GM18873 (cell line): ENCODE results near the gene ZNF385C.
"Not testable (repeated sequence)": the region's sequence is repeated elsewhere in the genome, so short reads cannot be mapped to it uniquely, and the experiment has no call there.

Experiments
- ATAC-seq: cut with Tn5 transposase; IDR thresholded peaks from one replicate; pipeline ENCODE4 v1.9.1; 2021; ENCODE audit warnings: mild to moderate bottlenecking, moderate library complexity, moderate number of reproducible peaks; ENCODE audit not compliant: unreplicated experiment, low FRiP score

The ZNF385C gene

DNA sequence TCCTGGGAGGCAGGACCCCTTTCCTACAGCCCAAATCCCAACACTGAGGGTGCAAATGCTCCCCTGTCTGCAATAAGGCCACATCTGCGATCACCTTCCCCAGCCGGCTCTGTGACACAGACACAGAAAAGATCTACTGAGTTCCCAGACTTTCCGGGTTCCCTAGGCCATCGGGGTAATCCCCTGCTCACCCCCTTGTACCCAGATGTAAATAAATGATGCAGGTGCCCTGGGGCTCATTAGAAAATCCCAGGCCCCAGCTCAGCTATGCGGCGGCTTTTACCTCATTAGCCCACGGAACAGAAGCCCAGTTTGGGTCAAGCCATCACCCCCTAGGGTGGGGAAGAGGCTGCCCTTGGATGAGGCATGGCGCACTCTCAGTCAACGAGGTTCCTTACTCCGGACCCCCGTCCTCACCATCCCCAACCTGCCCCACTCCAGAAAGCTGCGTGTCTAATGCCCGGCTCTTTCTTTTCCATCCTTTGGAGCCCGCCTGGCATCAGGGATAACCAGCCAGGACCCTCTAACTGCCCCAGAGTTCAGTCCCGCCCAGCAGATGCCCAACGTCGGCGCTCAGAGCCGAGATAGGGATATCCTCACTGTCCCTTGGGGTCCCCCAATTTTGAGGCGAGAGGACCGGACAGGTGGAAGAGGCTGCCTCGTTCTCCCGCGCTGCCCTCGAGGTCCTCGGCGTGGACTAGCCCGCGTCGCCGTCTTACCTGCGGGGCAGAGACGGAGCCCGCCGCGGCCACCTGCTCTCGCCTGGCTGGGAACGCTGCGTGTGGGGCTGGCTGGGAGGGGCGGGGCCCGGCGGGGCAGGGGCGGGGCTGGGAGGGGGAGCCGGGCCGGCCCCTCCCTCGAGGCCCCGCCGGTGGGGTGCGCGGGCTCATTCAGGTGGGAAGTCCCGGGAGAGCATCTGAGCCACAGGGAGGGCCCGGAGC lies at the start of gene ZNF385C:
Gene ZNF385C (minus strand): TSS at position 783 of the 941 bp plus-strand sequence. CDS start 35,417 bp downstream, outside the sequence.
- ATAC-seq, result no peak

- ATAC-seq, result no peak
Measured at GRCh38 chr17:42146911-42147607, 48.8 kb upstream of the ZNF385C start.

GRCh38 chr17:42143138-42143537 lies 44.9 kb upstream of the ZNF385C start:
- not testable (repeated sequence) for ATAC-seq

DNA sequence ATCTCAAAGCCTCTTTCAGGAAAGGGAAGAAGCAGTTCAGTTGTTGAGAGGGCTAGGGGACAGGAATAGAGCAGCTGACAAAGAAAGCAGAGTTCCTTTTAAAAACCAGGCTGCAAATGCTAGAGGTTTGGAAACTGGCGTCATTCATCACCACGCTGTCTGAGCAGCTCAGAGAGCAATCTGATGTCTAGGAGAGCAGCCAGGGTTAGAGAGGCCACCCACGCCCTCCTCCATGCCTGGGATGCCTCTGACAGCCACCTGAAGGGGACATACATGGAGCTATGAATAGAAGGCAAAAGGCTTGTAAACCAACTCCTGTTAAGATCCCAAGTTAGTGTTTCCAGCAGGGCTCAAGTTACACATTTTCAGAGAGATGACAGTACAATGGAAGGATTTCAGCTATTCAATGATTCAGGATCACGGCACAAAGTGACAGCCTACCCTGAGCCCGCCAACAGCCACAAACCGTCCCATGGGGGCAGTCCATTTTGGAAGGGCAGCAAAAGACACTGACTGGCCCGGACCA lies 44.2 kb upstream of the ZNF385C start:
- no peak for ATAC-seq

DNA sequence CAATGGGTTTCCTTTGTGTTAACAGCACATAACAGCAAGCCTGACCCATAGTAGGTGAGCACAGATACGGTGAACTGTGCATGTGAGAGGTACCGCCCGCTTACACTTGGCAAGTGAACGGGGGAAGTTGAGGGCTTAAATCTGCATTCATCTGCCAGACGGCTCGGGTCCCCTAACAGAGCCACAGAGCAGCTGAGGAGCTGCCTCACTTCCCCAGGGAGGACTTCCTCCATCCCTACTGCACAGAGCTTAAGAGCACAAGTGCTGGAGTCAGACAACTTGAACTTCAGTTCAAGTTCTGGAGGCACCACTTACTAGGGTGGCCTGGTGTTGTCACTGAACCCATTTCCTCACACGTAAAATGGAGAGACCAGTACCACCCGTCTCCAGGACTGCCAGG lies 43.1 kb upstream of the ZNF385C start:
- no peak for ATAC-seq

DNA sequence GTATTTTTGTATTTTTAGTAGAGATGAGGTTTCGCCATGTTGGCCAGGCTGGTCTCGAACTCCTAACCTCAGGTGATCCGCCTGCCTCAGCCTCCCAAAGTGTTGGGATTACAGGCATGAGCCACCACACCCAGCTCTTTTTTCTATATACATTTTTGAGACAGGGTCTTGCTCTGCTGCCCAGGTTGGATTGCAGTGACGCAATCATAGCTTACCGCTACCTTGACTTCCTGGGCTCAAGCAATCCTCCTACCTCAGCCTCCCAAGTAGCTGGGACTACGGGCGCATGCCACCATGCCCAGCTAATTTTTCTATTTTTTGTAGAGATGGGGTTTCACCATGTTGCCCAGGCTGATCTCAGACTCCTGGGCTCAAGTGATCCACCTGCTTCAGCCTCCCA lies 42.4 kb upstream of the ZNF385C start:
- ATAC-seq, result not testable (repeated sequence)

GRCh38 chr17:42138749-42139492 lies 40.6 kb upstream of the ZNF385C start:
- no peak for ATAC-seq

- no peak for ATAC-seq
Measured at GRCh38 chr17:42136654-42137051, 38.4 kb upstream of the ZNF385C start.

DNA sequence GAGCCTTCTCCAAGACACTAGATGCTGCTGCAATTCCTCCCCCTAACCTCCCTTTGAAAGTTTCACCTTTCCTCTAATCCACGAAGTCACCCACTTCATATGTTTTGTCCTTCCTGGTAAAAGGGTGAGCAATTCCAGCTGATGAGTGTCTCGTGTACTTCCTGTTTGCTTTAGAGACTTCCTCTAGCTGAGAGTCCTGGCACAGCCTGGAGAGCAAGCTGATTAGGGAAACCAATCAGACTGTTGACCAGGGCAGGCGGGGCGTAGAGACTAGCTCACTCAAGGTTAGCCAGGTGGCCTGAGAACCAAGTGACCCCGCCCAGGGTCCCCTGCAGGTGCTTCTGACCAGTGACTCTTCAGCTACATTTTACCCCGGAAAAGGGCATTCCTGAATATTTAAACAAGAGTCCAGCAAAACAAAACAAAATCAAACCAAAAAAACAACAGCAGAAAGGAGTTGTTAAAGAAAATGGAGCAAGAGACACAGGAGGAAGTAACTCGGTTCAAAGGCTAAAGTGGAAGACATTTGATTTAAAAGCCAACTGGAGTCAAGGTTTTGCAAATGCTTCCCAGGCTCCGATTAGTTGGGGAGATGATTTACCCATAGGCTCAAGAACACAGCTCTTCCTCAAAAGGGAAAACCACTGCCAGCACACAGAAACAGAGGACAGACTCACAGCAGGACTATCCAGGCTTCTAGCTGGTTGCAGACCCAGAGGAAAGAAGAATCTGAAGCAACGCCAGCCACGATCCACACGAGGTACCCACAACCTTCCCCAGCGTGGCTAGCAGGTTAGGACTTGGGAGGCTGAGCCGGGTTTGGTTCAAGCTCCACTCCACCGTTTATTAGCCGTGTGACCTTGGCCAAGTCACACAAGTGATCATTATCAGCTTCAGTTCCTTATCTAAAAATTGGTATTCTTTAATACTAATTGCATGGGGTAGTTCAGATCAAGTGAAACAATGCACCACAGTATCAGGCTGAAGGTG lies 37.7 kb upstream of the ZNF385C start:
- ATAC-seq, result no peak

GRCh38 chr17:42135151-42135550 lies 36.9 kb upstream of the ZNF385C start:
- no peak for ATAC-seq

- ATAC-seq, result no peak
Measured at GRCh38 chr17:42133461-42134041, 35.3 kb upstream of the ZNF385C start.

- no peak for ATAC-seq
Measured at GRCh38 chr17:42132941-42133340, 34.7 kb upstream of the ZNF385C start.

DNA sequence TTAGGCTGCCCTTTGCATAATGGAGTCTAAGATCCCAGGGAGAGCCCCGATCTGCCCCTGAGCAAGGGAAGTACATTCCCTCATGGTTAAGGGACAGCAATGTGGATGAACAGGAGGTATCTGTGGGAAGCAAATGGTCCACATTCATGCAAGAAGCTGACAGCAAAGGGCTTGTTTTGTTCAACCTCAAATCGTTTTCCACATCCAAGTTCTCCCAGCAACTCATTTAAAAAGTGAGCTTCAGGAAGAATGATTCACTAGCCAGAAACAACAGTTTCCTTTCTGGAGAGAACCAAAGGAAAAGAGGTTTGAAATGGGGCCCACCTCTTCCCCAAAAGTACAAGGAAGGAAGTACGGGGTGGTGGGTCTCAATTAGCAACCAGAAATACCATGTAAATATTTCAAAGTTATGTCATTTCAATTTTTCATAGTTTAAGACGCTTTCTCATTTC lies 33.7 kb upstream of the ZNF385C start:
- ATAC-seq, result no peak

- ATAC-seq, result no peak
Measured at GRCh38 chr17:42131232-42131631, 33.0 kb upstream of the ZNF385C start.

GRCh38 chr17:42130310-42130936 lies 32.1 kb upstream of the ZNF385C start:
- ATAC-seq, result no peak

DNA sequence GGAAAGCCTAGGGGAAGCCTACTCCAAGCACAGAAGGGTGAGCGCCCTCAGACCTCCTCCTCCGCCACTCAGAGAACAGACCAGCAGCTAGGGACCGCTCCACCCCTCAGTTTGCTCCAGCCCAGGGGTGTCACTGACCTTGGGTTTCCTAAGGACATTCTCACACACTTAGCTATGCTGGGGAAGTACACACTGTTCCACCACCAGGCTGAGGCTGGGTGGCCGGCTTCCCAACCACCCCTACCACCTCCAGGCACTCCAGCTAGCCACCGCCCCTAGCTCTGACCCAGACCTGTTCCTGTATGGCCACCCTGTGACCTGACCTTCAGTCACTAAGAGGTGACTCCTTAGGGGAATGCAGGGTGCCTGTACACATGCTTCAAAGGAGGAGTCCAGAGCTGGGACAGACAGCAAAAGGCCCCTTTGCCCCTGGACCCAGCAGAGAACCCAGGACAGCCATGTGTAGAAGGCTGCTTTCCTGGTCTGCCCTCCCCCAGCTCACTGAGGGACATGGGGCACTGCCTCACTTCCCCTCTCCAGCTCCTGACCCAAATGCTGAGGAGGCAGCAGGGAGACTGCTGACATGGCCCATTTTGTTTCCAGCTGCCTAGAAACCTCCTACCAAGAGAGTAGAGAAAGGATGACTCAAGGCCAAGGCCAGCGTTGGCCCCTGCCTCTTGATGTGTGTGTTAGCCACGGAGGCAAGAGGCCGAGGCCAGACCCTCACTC lies 31.0 kb upstream of the ZNF385C start:
- no peak for ATAC-seq

- no peak for ATAC-seq
Measured at GRCh38 chr17:42127414-42127813, 29.1 kb upstream of the ZNF385C start.

GRCh38 chr17:42126836-42127235 lies 28.6 kb upstream of the ZNF385C start:
- no peak for ATAC-seq
